Skeletal muscle satellite cell (primary cell): ENCODE results near the gene CATSPER4.

ENCODE experiments used
- H3K27me3 ChIP-seq: 2 replicates; pipeline ENCODE4 v1.7.0; 2013; ENCODE audit warnings: low read length; ENCODE audit not compliant: control insufficient read depth, insufficient read depth
- H3K36me3 ChIP-seq: 2 replicates; pipeline ENCODE4 v1.7.0; 2013; ENCODE audit warnings: mild to moderate bottlenecking, control low read depth, low read length; ENCODE audit not compliant: insufficient read depth
- H3K4me1 ChIP-seq: 2 replicates; pipeline ENCODE4 v1.7.0; 2013; ENCODE audit warnings: low read length; ENCODE audit not compliant: control insufficient read depth, insufficient read depth
- H3K4me2 ChIP-seq: 2 replicates; pipeline ENCODE4 v1.7.0; 2013; ENCODE audit warnings: mild to moderate bottlenecking, low read length
- H3K4me3 ChIP-seq: 2 replicates; pipeline ENCODE4 v1.7.0; 2013; ENCODE audit warnings: low read length
- H3K9ac ChIP-seq: 2 replicates; pipeline ENCODE4 v1.7.0; 2013; ENCODE audit warnings: mild to moderate bottlenecking, low read depth, low read length, moderate library complexity
- H3K9me3 ChIP-seq: replicated peaks from 2 replicates; pipeline ENCODE4 v1.7.0; 2013; ENCODE audit warnings: mild to moderate bottlenecking, control low read depth, low read length

Gene CATSPER4

DNA sequence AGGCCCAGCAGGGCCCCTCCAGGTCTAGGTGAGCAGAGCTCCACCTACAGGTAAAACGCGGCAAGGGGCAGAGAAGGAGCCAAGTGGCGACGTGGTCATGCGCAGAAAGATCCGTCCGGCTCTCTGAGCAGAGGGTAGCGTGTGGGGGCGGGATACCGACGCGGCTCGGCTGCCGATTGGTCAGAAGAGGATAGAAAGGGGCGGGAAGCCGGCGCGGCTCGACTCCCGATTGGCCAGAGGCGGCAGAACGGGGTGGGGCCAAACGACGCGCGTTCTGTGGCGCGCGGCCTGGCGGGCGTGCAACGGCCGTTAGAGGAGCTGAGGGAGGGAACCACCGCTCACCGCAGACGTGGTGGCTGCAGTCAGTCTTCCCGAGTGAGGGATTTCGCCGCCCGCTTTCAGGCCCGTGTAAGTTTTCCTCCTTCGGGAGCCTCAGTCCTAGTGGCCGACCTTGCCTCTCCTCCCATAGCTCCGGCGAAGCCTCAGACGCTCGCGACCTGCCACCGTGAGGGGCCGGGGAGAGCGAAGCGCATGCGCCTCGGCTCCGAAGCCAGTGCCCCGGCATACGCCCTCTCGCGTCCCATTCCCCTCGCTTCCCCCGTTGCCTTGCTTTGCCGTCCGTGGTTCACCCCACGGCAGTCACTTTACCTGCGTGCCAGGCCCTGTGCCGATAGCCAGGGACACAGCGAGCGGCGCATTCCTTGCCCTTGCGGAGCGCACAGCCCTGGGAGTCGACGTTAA is 43.7 kb downstream of the CATSPER4 start, which contains the start of gene CEP85:
CEP85 (plus strand) TSS at position 298 of the 741 bp plus-strand sequence. CDS start 5,584 bp downstream, outside the sequence.
- peak within 1 kb of the TSS; percentile 89 for H3K4me2 ChIP-seq
- peak within 1 kb of the TSS; percentile 88 for H3K9ac ChIP-seq
- no peaks in the 10 kb centered on the region for H3K36me3 ChIP-seq
- H3K27me3 ChIP-seq, result no peaks in the 10 kb centered on the region
- H3K4me3 ChIP-seq, result peak within 1 kb of the TSS; percentile 98
- H3K9me3 ChIP-seq, result no peaks in the 10 kb centered on the region
- peaks cover 18% of the 10 kb centered on the region for H3K4me1 ChIP-seq

DNA sequence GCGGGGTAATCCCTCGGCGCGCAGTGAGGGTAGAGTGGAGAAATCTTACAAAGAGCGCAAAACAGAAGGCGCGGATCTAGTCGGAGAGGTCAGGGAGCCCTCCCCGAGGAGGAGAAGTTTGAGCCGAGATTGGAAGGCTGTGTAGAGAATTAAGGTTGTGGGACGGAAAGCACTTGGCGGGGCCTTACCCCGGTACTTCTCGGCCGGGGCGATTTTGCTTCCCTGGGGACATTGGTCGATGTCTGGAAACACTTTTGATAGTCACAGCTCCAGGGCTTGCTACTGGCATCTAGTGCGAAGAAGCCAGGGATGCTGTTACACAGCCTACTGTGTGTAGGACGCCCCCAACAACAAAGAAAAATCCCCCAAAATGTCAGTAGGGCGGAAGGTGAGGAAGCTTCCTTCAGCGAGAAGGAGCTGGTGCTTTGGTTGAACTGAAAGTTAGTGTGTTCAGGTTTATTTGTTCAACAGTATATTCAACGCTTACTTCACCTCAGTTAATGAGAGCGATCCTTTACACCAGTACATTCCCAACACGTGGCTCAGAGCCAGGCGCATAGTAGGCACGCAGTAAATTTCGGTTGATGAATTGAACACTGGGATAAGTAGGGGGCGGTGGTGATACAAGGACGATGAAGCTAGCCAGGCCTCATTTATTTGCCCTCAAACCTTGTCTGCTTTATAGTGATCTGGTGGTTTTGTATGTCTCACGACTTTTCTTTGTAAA is 44.4 kb downstream of the CATSPER4 start:
- Histone ChIP-seq H3K4me1 (peaks cover 22% of the 10 kb centered on the region), H3K9ac (peak overlapping the region; percentile 88), H3K4me3 (peak overlapping the region; percentile 98), H3K36me3 (no peaks in the 10 kb centered on the region), H3K9me3 (no peaks in the 10 kb centered on the region), H3K4me2 (peak overlapping the region; percentile 89), H3K27me3 (no peaks in the 10 kb centered on the region)

DNA sequence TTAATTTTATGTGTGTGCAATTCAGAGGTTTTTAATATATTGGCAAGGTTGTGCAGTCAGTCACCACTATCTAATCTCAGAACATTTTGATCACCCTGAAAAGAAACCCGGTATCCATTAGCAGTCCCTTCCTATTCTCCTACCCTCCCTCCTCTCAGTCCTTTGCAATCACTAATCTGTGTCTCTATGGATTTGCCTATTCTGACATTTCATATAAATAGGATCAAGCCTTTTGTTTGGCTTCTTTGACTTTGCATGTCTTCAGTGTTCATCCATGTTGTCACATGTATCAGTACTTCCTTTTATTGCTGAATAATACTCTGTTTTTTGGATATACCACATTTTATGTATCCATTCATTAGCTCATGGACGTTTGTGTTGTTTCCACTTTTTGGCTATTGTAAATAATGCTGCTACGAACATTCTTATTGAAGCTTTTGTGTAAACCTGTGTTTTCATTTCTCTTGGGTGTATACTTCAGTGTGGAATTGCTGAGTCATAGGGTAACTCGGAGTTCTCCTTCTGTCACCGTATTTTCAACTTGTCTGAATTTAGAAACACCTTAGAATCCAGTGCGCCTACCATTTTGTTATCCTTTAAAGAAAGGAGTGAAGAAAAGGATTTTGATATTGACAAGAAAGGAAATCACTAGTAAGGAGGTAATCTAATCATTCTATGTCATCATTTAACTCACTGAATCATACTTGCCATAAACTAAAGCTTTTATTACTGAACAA is 47.0 kb downstream of the CATSPER4 start:
- Histone ChIP-seq H3K4me2 (peak overlapping the region; percentile 44), H3K36me3 (no peaks in the 10 kb centered on the region), H3K4me3 (no peak overlapping the region), H3K4me1 (peaks cover 25% of the 10 kb centered on the region), H3K9me3 (no peaks in the 10 kb centered on the region), H3K27me3 (no peaks in the 10 kb centered on the region), H3K9ac (no peak overlapping the region)

DNA sequence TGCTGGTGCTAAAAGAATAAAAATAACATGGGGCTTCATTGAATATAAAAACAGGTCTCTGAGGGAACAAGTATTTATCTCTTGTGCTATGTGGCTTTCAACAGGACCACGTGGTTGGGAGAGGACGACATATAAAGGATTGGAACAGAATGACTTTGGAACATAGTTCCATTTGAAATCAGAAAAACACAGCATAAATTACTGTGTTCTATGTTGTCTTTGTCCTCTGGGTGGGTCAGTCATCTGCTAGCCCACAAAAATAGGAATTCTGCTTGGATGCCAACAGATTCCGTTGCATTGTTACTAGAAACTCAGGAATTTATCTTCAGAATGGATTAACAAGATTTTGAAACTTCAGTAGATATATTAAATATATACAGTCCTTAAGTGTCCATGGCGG is 49.5 kb downstream of the CATSPER4 start:
- H3K27me3 ChIP-seq, result no peaks in the 10 kb centered on the region
- peak overlapping the region; percentile 31 for H3K4me2 ChIP-seq
- H3K9ac ChIP-seq, result no peak overlapping the region
- H3K36me3 ChIP-seq, result peaks cover 3% of the 10 kb centered on the region
- no peak overlapping the region for H3K4me3 ChIP-seq
- H3K4me1 ChIP-seq, result peaks cover 19% of the 10 kb centered on the region
- no peaks in the 10 kb centered on the region for H3K9me3 ChIP-seq
